Large intestine (tissue), 3 donors: Measurements from ENCODE around the gene CERS4. TPM values are rescaled to one million over a fixed set of nuclear protein-coding genes. Genes with fewer than 3 reads are reported as not detected.
"Not testable (repeated sequence)": the region's sequence is repeated elsewhere in the genome, so short reads cannot be mapped to it uniquely, and the experiment has no call there.

ENCODE experiments used
- DNase-seq, 2 donors: peaks; one replicate each; pipeline versions ENCODE4 v3.0.0 to v3.0.0-alpha.2; 2013
- H3K27ac ChIP-seq: one replicate; pipeline ENCODE4 v1.5.1; 2013; ENCODE audit warnings: low read length
- H3K27me3 ChIP-seq: 2 replicates; pipeline ENCODE4 v1.6.1; 2013; ENCODE audit warnings: low read length; ENCODE audit not compliant: control insufficient read depth, insufficient read depth
- H3K36me3 ChIP-seq: 2 replicates; pipeline ENCODE4 v1.6.1; 2013; ENCODE audit warnings: low read length; ENCODE audit not compliant: control insufficient read depth, insufficient read depth
- H3K4me1 ChIP-seq: one replicate; pipeline ENCODE4 v1.6.1; 2013; ENCODE audit warnings: low read length; ENCODE audit not compliant: control insufficient read depth, insufficient read depth
- H3K4me3 ChIP-seq: one replicate; pipeline ENCODE4 v1.5.1; 2013; ENCODE audit warnings: low read length
- H3K9me3 ChIP-seq: one replicate; pipeline ENCODE4 v1.6.1; 2013; ENCODE audit warnings: mild to moderate bottlenecking, low read depth, low read length, moderate library complexity; ENCODE audit not compliant: control insufficient read depth
- WGBS: methylation state at CpG from one replicate; pipeline ENCODE4 v1.1.5; 2013; ENCODE audit warnings: low lambda C conversion rate; ENCODE audit not compliant: insufficient coverage; 5-methylcytosine and 5-hydroxymethylcytosine counted together
- polyA plus RNA-seq: library from polyadenylated mRNA; unstranded; fragments of 120-200 nt; gene quantifications from one replicate; pipeline ENCODE4 v1.2.1, GENCODE V29; 2013

CERS4 gene
- polyA plus RNA-seq, 1 donor = 119 TPM

DNA sequence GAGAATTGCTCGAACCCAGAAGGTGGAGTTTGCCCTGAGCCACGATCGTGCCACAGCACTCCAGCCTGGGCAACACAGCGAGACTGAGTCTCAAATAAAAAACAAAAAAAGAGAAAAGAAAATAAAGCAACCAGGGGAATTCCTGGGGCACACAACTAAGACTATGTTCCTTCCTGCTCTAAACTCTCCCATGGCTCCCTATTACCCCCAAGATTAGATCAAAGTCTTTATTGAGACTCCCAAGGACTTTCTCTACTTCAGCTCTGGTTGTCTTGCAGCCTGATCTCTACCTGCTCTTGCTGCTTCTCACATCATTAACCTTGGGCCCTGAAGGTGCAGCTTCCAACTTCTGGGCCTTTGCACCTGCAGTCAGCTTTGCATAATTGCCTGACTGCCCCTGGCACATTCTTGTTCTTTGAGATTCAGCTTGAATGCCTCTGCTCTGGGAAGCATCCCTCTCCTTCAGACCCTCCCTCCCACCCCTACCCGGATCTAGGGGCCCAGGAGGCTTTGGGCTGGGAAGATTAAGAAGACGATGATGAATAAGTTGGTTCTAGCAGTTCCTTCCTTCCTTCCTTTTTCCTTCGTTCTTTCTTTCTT is 16.8 kb upstream of the CERS4 start:
- no peaks in the 10 kb centered on the region for H3K4me1 ChIP-seq
- H3K4me3 ChIP-seq = no peak overlapping the region
- H3K27ac ChIP-seq = no peak overlapping the region
- no peak for DNase-seq
- H3K9me3 ChIP-seq = no peaks in the 10 kb centered on the region
- no peaks in the 10 kb centered on the region for H3K36me3 ChIP-seq
- no peaks in the 10 kb centered on the region for H3K27me3 ChIP-seq
- WGBS = 83% methylated on average over 1 of the region's 7 CpGs

DNA sequence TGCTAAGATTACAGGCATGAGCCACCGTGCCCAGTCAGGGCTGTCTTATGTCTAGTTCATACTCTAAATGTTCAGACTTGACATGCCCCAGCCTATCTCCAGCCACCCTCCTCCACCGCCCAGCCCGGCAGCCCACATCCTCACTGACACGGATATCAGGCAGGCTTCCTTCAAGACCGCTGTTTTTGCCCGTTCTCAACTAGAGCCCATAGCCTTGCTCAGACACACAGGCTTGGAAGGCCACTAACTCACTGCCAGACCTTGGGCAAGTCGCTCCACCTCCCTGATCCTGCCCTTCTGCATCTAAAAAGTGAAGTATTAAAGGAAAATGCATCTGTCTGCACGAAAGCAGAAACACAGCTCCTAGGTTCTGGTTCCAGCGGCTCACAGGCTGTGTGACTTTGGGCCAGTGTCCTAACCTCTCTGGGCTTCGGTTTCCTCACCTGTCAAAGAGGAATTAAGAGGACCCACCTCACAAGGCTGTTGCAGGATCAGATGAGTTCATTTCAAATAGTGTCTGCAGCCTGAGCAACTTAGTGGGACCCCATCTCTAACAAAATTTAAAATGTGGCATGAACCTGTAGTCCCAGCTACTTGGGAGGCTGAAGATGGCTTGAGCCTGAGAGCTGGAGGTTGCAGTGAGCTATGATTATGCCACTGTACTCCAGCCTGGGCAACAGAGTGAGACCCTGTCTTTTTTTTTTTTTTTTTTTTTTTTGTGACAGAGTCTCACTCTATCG is 14.5 kb upstream of the CERS4 start:
- WGBS = 40% methylated on average over 1 of the region's 11 CpGs
- no peak for DNase-seq
- Histone ChIP-seq H3K4me3 (no peak overlapping the region), H3K36me3 (no peaks in the 10 kb centered on the region), H3K9me3 (no peaks in the 10 kb centered on the region), H3K4me1 (no peaks in the 10 kb centered on the region), H3K27me3 (no peaks in the 10 kb centered on the region), H3K27ac (no peak overlapping the region)

DNA sequence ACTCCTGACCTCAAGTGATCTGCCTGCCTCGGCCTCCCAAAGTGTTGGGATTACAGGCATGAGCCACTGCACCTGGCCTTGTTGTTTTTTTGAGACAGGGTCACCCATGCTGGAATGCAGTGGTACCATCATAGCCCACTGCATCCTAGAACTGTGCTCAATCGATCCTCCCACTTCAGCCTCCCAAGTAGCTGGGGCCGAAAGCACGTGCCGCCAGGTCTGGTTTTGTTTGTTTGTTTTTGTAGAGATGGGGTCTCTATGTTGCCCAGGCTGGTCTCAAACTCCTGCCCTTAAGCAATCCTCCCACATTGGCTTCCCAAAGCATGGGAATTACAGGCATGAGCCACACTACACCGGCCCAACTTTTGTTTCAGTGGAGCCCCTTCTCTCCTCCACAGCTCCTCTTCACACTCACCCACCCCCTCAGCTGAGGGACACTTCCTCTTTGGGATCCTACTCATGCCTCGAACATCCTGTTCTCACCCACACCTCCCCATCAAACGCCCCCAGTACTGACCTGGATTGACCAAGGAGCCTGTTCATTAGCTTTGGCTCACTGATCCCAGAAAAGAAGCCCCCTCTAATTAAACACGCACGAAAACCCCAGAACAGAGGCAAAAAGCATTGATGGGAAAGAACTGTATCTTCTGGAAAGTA is 12.8 kb upstream of the CERS4 start:
- Histone ChIP-seq H3K4me3 (no peak overlapping the region), H3K9me3 (no peaks in the 10 kb centered on the region), H3K36me3 (no peaks in the 10 kb centered on the region), H3K27me3 (no peaks in the 10 kb centered on the region), H3K4me1 (no peaks in the 10 kb centered on the region), H3K27ac (no peak overlapping the region)
- 100% methylated on average over 1 of the region's 10 CpGs for WGBS
- no peak for DNase-seq

GRCh38 chr19:8203288-8204120 is 5.7 kb upstream of the CERS4 start:
- no CpG with 5 or more reads among the region's 15 CpGs for WGBS
- H3K27ac ChIP-seq = not testable (repeated sequence)
- peaks cover 26% of the 10 kb centered on the region for H3K4me1 ChIP-seq

DNA sequence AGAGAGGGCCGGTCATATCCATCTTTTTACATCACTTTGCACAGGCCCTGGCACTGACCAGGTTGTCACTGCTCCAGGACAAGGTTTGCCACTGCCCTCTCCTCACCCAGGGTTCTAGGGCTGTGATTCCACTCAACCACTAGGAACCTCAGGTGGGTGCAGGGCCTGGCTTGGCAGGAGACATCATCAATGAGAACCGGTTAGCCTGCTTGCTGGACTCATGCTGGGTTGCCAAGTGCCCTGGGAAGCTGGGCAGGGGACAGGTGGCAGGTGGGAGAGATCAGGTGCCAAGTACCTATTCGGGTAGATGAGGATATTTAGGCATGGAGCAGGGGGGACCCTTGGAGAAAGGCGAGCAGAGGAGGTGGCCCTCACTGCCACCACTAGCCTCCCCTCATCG is 4.2 kb upstream of the CERS4 start:
- Histone ChIP-seq H3K27me3 (no peaks in the 10 kb centered on the region), H3K36me3 (no peaks in the 10 kb centered on the region), H3K4me1 (peaks cover 27% of the 10 kb centered on the region), H3K4me3 (no peak overlapping the region), H3K9me3 (no peaks in the 10 kb centered on the region), H3K27ac (no peak overlapping the region)
- WGBS = no CpG with 5 or more reads among the region's 5 CpGs
- DNase-seq = no peak

More at GRCh38 chr19:8203288-8204120, 5.7 kb upstream of the CERS4 start:
- H3K27me3 ChIP-seq, H3K9me3 ChIP-seq, DNase-seq, H3K4me3 ChIP-seq, H3K36me3 ChIP-seq: not testable (repeated sequence)

- DNase-seq = peak; percentile 33 to 70
- Histone ChIP-seq H3K9me3 (no peaks in the 10 kb centered on the region), H3K27me3 (no peaks in the 10 kb centered on the region), H3K36me3 (peaks cover 2% of the 10 kb centered on the region), H3K4me3 (no peak overlapping the region), H3K27ac (peak overlapping the region; percentile 68), H3K4me1 (peaks cover 30% of the 10 kb centered on the region)
- WGBS = no CpG with 5 or more reads among the region's 13 CpGs
Observed at GRCh38 chr19:8206147-8207087, 2.8 kb upstream of the CERS4 start.

- H3K27me3 ChIP-seq, DNase-seq, H3K9me3 ChIP-seq, H3K36me3 ChIP-seq, H3K4me3 ChIP-seq: not testable (repeated sequence)
- peaks cover 36% of the 10 kb centered on the region for H3K4me1 ChIP-seq
- H3K27ac ChIP-seq = peak overlapping the region; percentile 68
- WGBS = 100% methylated on average over 2 of the region's 7 CpGs
Observed at GRCh38 chr19:8207326-8207725, 1.8 kb upstream of the CERS4 start.

GRCh38 chr19:8208119-8208921 is 850 bp upstream of the CERS4 start:
- Histone ChIP-seq H3K4me1 (peaks cover 37% of the 10 kb centered on the region), H3K36me3 (peaks cover 11% of the 10 kb centered on the region), H3K9me3 (no peaks in the 10 kb centered on the region), H3K4me3 (peak overlapping the region; percentile 35), H3K27ac (peak overlapping the region; percentile 68), H3K27me3 (no peaks in the 10 kb centered on the region)
- no CpG with 5 or more reads among the region's 35 CpGs for WGBS
- peak; percentile 88 to 96 for DNase-seq
